Calu3 (cell line): ENCODE measurements around the gene PKP4. TPM values are rescaled to one million over a fixed set of nuclear protein-coding genes. Genes with fewer than 3 reads are reported as not detected.

Source experiments
- BruUV-seq: library from RNA; stranded (reverse); fragments of 400-500 nt; replicated peaks from 2 replicates; lab custom pipeline; 2021; lab: Mats Ljungman, UMichigan
- CTCF ChIA-PET: fragments of 300-600 bp; sonication (Branson Sonifier 250); formaldehyde crosslinking; loops from one replicate; lab custom pipeline; 2022; ENCODE audit warnings: antibody characterized with exemption; lab: Charles Lee
- DNase-seq: peaks from one replicate; pipeline ENCODE4 v3.0.0; 2022
- H3K27ac Mint-ChIP-seq: one replicate; pipeline ENCODE4 v1.8.0; 2022; ENCODE audit warnings: mixed read lengths; ENCODE audit not compliant: unreplicated experiment
- H3K27me3 Mint-ChIP-seq: one replicate; pipeline ENCODE4 v1.8.0; 2022; ENCODE audit warnings: mixed read lengths; ENCODE audit not compliant: unreplicated experiment
- H3K36me3 Mint-ChIP-seq: one replicate; pipeline ENCODE4 v1.8.0; 2022; ENCODE audit warnings: mild to moderate bottlenecking, moderate library complexity, mixed read lengths; ENCODE audit not compliant: insufficient read depth, unreplicated experiment
- H3K4me1 Mint-ChIP-seq: one replicate; pipeline ENCODE4 v1.8.0; 2022; ENCODE audit warnings: mild to moderate bottlenecking, low read depth, mixed read lengths; ENCODE audit not compliant: unreplicated experiment
- H3K4me3 Mint-ChIP-seq: one replicate; pipeline ENCODE4 v1.8.0; 2022; ENCODE audit warnings: mild to moderate bottlenecking, low read depth, moderate library complexity, mixed read lengths; ENCODE audit not compliant: unreplicated experiment
- H3K9me3 Mint-ChIP-seq: one replicate; pipeline ENCODE4 v1.8.0; 2022; ENCODE audit warnings: low read depth, mixed read lengths; ENCODE audit not compliant: unreplicated experiment
- intact Hi-C: fragments of 100-400 bp; cut with micrococcal nuclease; formaldehyde crosslinking; loops from one replicate; pipeline ENCODE4 v1.10.0; 2022; ENCODE audit not compliant: unreplicated experiment
- total RNA-seq: library from RNA; stranded (reverse); gene quantifications from 2 replicates; pipeline ENCODE4 v1.2.3, GENCODE V29; 2022
- TF ChIP-seq, protein P1 (sequence below): fragments of 200-600 bp; IDR thresholded peaks from one replicate; pipeline ENCODE4 v1.8.0; 2022; ENCODE audit warnings: antibody characterized with exemption; ENCODE audit not compliant: unreplicated experiment

Gene PKP4
- total RNA-seq, 1 experiment from 2014 or later = 137 TPM

DNA sequence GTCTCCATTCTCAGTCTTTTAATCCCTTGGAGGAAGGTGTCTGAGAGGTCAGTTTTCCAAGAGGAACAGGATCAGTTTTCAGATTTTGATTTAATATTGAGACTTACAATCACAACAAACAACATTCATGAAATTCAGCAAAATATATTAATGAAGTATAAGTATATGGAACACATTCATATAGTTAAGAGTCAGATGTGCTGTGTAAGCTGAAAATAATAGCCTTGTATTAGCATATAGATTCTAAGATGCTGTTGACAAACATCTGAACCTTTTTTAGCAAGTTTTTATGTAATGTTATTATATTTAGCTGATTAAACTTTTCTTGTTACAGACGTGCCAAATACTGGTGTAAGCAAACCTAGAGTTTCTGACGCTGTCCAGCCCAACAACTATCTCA, 163.9 kb downstream of the PKP4 start:
- intact Hi-C loops = no loop called here
- no peak overlapping the region for H3K4me3 Mint-ChIP-seq
- BruUV-seq = no TSS peak
- H3K9me3 Mint-ChIP-seq = no peaks in the 10 kb centered on the region
- no peaks in the 10 kb centered on the region for H3K27me3 Mint-ChIP-seq
- H3K36me3 Mint-ChIP-seq = peaks cover 8% of the 10 kb centered on the region
- peaks cover 13% of the 10 kb centered on the region for H3K4me1 Mint-ChIP-seq
- TF ChIP-seq, protein P1, sequence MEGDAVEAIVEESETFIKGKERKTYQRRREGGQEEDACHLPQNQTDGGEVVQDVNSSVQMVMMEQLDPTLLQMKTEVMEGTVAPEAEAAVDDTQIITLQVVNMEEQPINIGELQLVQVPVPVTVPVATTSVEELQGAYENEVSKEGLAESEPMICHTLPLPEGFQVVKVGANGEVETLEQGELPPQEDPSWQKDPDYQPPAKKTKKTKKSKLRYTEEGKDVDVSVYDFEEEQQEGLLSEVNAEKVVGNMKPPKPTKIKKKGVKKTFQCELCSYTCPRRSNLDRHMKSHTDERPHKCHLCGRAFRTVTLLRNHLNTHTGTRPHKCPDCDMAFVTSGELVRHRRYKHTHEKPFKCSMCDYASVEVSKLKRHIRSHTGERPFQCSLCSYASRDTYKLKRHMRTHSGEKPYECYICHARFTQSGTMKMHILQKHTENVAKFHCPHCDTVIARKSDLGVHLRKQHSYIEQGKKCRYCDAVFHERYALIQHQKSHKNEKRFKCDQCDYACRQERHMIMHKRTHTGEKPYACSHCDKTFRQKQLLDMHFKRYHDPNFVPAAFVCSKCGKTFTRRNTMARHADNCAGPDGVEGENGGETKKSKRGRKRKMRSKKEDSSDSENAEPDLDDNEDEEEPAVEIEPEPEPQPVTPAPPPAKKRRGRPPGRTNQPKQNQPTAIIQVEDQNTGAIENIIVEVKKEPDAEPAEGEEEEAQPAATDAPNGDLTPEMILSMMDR = no peak
- no peak for DNase-seq
- no peak overlapping the region for H3K27ac Mint-ChIP-seq
- CTCF ChIA-PET = no interaction called here

DNA sequence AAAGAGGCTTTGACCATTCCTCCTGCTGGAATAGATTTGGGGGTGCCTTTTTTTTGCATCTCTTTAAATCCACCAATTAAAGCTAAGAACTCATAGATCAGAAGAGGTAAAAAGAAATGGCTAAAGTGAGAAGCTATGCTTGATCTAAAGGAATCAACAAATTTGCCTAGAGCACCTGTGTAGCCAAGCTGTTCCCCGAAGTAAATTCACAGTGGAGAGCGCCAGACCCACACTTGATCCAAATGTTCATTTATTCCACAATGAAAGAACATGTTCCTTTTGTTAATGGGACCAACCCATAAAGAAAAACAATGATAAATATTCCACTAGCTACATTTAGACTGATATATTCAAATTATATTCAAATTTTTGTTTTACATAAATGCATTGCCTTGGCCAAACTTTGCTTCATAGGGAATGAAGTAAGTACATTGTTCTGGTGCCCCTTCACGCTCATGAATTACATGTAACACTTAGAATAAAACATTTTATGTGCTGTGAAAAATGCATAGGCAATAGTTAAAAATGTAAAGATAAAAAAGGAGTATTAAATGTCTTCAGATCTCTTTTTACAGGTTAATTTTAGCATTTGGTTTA, 167.4 kb downstream of the PKP4 start:
- DNase-seq = no peak
- H3K27me3 Mint-ChIP-seq = no peaks in the 10 kb centered on the region
- no TSS peak for BruUV-seq
- H3K36me3 Mint-ChIP-seq = peaks cover 12% of the 10 kb centered on the region
- H3K27ac Mint-ChIP-seq = peak overlapping the region; percentile 9
- intact Hi-C loops = no loop called here
- H3K9me3 Mint-ChIP-seq = no peaks in the 10 kb centered on the region
- no peak overlapping the region for H3K4me3 Mint-ChIP-seq
- peaks cover 9% of the 10 kb centered on the region for H3K4me1 Mint-ChIP-seq
- TF ChIP-seq, protein P1 = no peak
- CTCF ChIA-PET = no interaction called here

DNA sequence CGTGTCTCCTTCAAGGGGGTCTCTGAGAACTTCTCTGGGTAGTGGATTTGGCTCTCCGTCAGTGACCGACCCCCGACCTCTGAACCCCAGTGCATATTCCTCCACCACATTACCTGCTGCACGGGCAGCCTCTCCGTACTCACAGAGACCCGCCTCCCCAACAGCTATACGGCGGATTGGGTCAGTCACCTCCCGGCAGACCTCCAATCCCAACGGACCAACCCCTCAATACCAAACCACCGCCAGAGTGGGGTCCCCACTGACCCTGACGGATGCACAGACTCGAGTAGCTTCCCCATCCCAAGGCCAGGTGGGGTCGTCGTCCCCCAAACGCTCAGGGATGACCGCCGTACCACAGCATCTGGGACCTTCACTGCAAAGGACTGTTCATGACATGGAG, 168.2 kb downstream of the PKP4 start:
- H3K27me3 Mint-ChIP-seq = no peaks in the 10 kb centered on the region
- DNase-seq = no peak
- CTCF ChIA-PET = no interaction called here
- peaks cover 12% of the 10 kb centered on the region for H3K36me3 Mint-ChIP-seq
- no peak overlapping the region for H3K27ac Mint-ChIP-seq
- H3K9me3 Mint-ChIP-seq = no peaks in the 10 kb centered on the region
- no peak overlapping the region for H3K4me3 Mint-ChIP-seq
- H3K4me1 Mint-ChIP-seq = peaks cover under 1% of the 10 kb centered on the region
- intact Hi-C loops = no loop called here
- TF ChIP-seq, protein P1 = no peak
- no TSS peak for BruUV-seq

DNA sequence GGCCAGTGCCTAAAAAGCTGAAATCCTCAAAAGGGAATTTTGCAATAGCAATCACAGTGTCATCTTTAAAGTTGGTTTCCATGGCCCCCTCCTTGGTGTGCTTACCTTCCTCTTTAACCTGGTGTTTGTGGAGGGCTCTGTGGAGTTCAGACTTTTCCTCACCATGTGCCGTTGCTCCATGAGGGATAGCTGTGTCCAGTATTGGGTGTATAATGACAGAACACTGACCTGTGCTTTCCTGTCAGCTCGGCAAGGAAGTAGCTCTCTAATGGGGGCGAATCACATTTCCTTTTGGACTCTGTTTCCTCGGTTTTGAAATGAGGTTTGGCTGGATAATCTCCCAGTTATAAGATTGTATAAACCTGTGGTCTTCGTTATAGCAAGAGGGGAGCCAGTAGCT, 172.4 kb downstream of the PKP4 start:
- BruUV-seq = no TSS peak
- Mint-ChIP-seq H3K27me3 (no peaks in the 10 kb centered on the region), H3K9me3 (no peaks in the 10 kb centered on the region), H3K27ac (no peak overlapping the region), H3K36me3 (peaks cover 4% of the 10 kb centered on the region), H3K4me3 (no peak overlapping the region), H3K4me1 (no peaks in the 10 kb centered on the region)
- TF ChIP-seq, protein P1 = no peak
- DNase-seq = no peak
- CTCF ChIA-PET = no interaction called here
- intact Hi-C loops = no loop called here
